Measurements from ENCODE around the gene ITGAX.

GRCh38 chr16:31380201-31380600, 25.2 kb downstream of the ITGAX start:
- TF ChIP-seq, protein P1, sequence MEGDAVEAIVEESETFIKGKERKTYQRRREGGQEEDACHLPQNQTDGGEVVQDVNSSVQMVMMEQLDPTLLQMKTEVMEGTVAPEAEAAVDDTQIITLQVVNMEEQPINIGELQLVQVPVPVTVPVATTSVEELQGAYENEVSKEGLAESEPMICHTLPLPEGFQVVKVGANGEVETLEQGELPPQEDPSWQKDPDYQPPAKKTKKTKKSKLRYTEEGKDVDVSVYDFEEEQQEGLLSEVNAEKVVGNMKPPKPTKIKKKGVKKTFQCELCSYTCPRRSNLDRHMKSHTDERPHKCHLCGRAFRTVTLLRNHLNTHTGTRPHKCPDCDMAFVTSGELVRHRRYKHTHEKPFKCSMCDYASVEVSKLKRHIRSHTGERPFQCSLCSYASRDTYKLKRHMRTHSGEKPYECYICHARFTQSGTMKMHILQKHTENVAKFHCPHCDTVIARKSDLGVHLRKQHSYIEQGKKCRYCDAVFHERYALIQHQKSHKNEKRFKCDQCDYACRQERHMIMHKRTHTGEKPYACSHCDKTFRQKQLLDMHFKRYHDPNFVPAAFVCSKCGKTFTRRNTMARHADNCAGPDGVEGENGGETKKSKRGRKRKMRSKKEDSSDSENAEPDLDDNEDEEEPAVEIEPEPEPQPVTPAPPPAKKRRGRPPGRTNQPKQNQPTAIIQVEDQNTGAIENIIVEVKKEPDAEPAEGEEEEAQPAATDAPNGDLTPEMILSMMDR (IDR thresholded peaks at IDR 0.05), result no peak
- TF ChIP-seq POLR2AphosphoS5 (IDR thresholded peaks at IDR 0.05) (no peak), EP300 (IDR thresholded peaks at IDR 0.05) (no peak), POLR2A (IDR thresholded peaks at IDR 0.05) (no peak)

Data from stomach (tissue), 4 donors.